ENCODE results near the gene SDK1. TPM values are rescaled to one million over a fixed set of nuclear protein-coding genes. Genes with fewer than 3 reads are reported as not detected.

SDK1 gene
- total and polyA plus RNA-seq, 2 experiments from 2014 or later, result not detected

- H3K4me3 ChIP-seq, result no peak overlapping the region
These were observed 670.3 kb downstream of the SDK1 start for GRCh38 chr7:3971323-3971722.

GRCh38 chr7:3973264-3973663 is 672.2 kb downstream of the SDK1 start:
- H3K27ac ChIP-seq, result no peak overlapping the region

More at GRCh38 chr7:3971323-3971722, 670.3 kb downstream of the SDK1 start:
- Histone ChIP-seq H3K79me2 (ENCODE audit: insufficient read depth) (no peaks in the 10 kb centered on the region), H3K9me2 (ENCODE audit: insufficient read depth) (no peaks in the 10 kb centered on the region), H4K20me1 (ENCODE audit: insufficient read depth) (no peaks in the 10 kb centered on the region), H3K27ac (no peak overlapping the region), H3K9ac (no peak overlapping the region), H3F3A (ENCODE audit: insufficient read depth) (no peaks in the 10 kb centered on the region), H2AFZ (no peak overlapping the region), H3K36me3 (ENCODE audit: low read depth) (no peaks in the 10 kb centered on the region), H3K4me2 (ENCODE audit: unreplicated experiment) (no peak overlapping the region), H3K27me3 (replicated peaks; ENCODE audit: insufficient read depth) (no peaks in the 10 kb centered on the region), H3K4me1 (ENCODE audit: insufficient read depth) (no peaks in the 10 kb centered on the region), H3K9me3 (ENCODE audit: low read depth) (no peaks in the 10 kb centered on the region)
- TF ChIP-seq EZH2phosphoT487 (IDR thresholded peaks at IDR 0.05; ENCODE audit: insufficient read depth, low read depth), result no peak
- no peak for TF ChIP-seq EZH2 (IDR thresholded peaks at IDR 0.05; ENCODE audit: insufficient read depth, poor library complexity, severe bottlenecking)
- WGBS, 2 experiments (ENCODE audit: low coverage in 1 of 2, low lambda C conversion rate in 2 of 2, missing lambda C conversion rate in 2 of 2), result 55 to 60% methylated on average over 13 of the region's 13 CpGs
- in situ Hi-C loops (cut with MboI), result no loop called here
- DNase-seq, result no peak

GRCh38 chr7:3974329-3974728 is 673.3 kb downstream of the SDK1 start:
- H3K27me3 ChIP-seq (replicated peaks; ENCODE audit: insufficient read depth), result no peaks in the 10 kb centered on the region
- no peaks in the 10 kb centered on the region for H3F3A ChIP-seq (ENCODE audit: insufficient read depth)
- in situ Hi-C loops (cut with MboI), result no loop called here
- H3K36me3 ChIP-seq (ENCODE audit: low read depth), result no peaks in the 10 kb centered on the region
- no peak overlapping the region for H3K4me3 ChIP-seq
- H3K4me1 ChIP-seq (ENCODE audit: insufficient read depth), result no peaks in the 10 kb centered on the region
- no peak for DNase-seq
- no peaks in the 10 kb centered on the region for H4K20me1 ChIP-seq (ENCODE audit: insufficient read depth)
- WGBS, 2 experiments (ENCODE audit: low coverage in 1 of 2, low lambda C conversion rate in 2 of 2, missing lambda C conversion rate in 2 of 2), result 67 to 72% methylated on average over 19 of the region's 19 CpGs
- H3K4me2 ChIP-seq (ENCODE audit: unreplicated experiment), result no peak overlapping the region
- no peaks in the 10 kb centered on the region for H3K9me3 ChIP-seq (ENCODE audit: low read depth)
- H3K9ac ChIP-seq, result no peak overlapping the region
- no peak for TF ChIP-seq EZH2phosphoT487 (IDR thresholded peaks at IDR 0.05; ENCODE audit: insufficient read depth, low read depth)
- no peak for TF ChIP-seq EZH2 (IDR thresholded peaks at IDR 0.05; ENCODE audit: insufficient read depth, poor library complexity, severe bottlenecking)
- no peaks in the 10 kb centered on the region for H3K79me2 ChIP-seq (ENCODE audit: insufficient read depth)
- H2AFZ ChIP-seq, result no peak overlapping the region
- H3K9me2 ChIP-seq (ENCODE audit: insufficient read depth), result no peaks in the 10 kb centered on the region
- H3K27ac ChIP-seq, result no peak overlapping the region

More at GRCh38 chr7:3973264-3973663, 672.2 kb downstream of the SDK1 start:
- H3K9me3 ChIP-seq (ENCODE audit: low read depth), result no peaks in the 10 kb centered on the region
- no peak overlapping the region for H3K4me2 ChIP-seq (ENCODE audit: unreplicated experiment)
- TF ChIP-seq EZH2phosphoT487 (IDR thresholded peaks at IDR 0.05; ENCODE audit: insufficient read depth, low read depth) (no peak), EZH2 (IDR thresholded peaks at IDR 0.05; ENCODE audit: insufficient read depth, poor library complexity, severe bottlenecking) (no peak)
- no peaks in the 10 kb centered on the region for H3K4me1 ChIP-seq (ENCODE audit: insufficient read depth)
- DNase-seq, result no peak
- no peaks in the 10 kb centered on the region for H4K20me1 ChIP-seq (ENCODE audit: insufficient read depth)
- in situ Hi-C loops (cut with MboI), result no loop called here
- no peaks in the 10 kb centered on the region for H3F3A ChIP-seq (ENCODE audit: insufficient read depth)
- H2AFZ ChIP-seq, result no peak overlapping the region
- H3K9ac ChIP-seq, result no peak overlapping the region
- no peak overlapping the region for H3K4me3 ChIP-seq
- H3K9me2 ChIP-seq (ENCODE audit: insufficient read depth), result no peaks in the 10 kb centered on the region
- H3K27me3 ChIP-seq (replicated peaks; ENCODE audit: insufficient read depth), result no peaks in the 10 kb centered on the region
- no peaks in the 10 kb centered on the region for H3K36me3 ChIP-seq (ENCODE audit: low read depth)
- WGBS, 2 experiments (ENCODE audit: low coverage in 1 of 2, low lambda C conversion rate in 2 of 2, missing lambda C conversion rate in 2 of 2), result 43 to 52% methylated on average over 3 of the region's 3 CpGs
- no peaks in the 10 kb centered on the region for H3K79me2 ChIP-seq (ENCODE audit: insufficient read depth)

GRCh38 chr7:3975371-3975770 is 674.3 kb downstream of the SDK1 start:
- Histone ChIP-seq H3F3A (ENCODE audit: insufficient read depth) (no peaks in the 10 kb centered on the region), H3K79me2 (ENCODE audit: insufficient read depth) (no peaks in the 10 kb centered on the region), H4K20me1 (ENCODE audit: insufficient read depth) (no peaks in the 10 kb centered on the region), H3K9me3 (ENCODE audit: low read depth) (no peaks in the 10 kb centered on the region), H3K9ac (no peak overlapping the region), H3K27ac (no peak overlapping the region), H3K4me3 (no peak overlapping the region), H3K36me3 (ENCODE audit: low read depth) (no peaks in the 10 kb centered on the region), H2AFZ (no peak overlapping the region), H3K27me3 (replicated peaks; ENCODE audit: insufficient read depth) (no peaks in the 10 kb centered on the region), H3K9me2 (ENCODE audit: insufficient read depth) (no peaks in the 10 kb centered on the region), H3K4me1 (ENCODE audit: insufficient read depth) (no peaks in the 10 kb centered on the region), H3K4me2 (ENCODE audit: unreplicated experiment) (no peak overlapping the region)
- TF ChIP-seq EZH2phosphoT487 (IDR thresholded peaks at IDR 0.05; ENCODE audit: insufficient read depth, low read depth) (no peak), EZH2 (IDR thresholded peaks at IDR 0.05; ENCODE audit: insufficient read depth, poor library complexity, severe bottlenecking) (no peak)
- 65 to 68% methylated on average over 6 of the region's 6 CpGs for WGBS, 2 experiments (ENCODE audit: low coverage in 1 of 2, low lambda C conversion rate in 2 of 2, missing lambda C conversion rate in 2 of 2)
- no peak for DNase-seq
- in situ Hi-C loops (cut with MboI), result no loop called here

GRCh38 chr7:3977391-3977790 is 676.3 kb downstream of the SDK1 start:
- Histone ChIP-seq H2AFZ (no peak overlapping the region), H3K9me2 (ENCODE audit: insufficient read depth) (no peaks in the 10 kb centered on the region), H3K4me3 (no peak overlapping the region), H3K79me2 (ENCODE audit: insufficient read depth) (no peaks in the 10 kb centered on the region), H3K9ac (no peak overlapping the region), H4K20me1 (ENCODE audit: insufficient read depth) (no peaks in the 10 kb centered on the region), H3K4me2 (ENCODE audit: unreplicated experiment) (no peak overlapping the region), H3K27ac (no peak overlapping the region), H3K4me1 (ENCODE audit: insufficient read depth) (no peaks in the 10 kb centered on the region), H3K36me3 (ENCODE audit: low read depth) (no peaks in the 10 kb centered on the region), H3K9me3 (ENCODE audit: low read depth) (no peaks in the 10 kb centered on the region), H3K27me3 (replicated peaks; ENCODE audit: insufficient read depth) (no peaks in the 10 kb centered on the region), H3F3A (ENCODE audit: insufficient read depth) (no peaks in the 10 kb centered on the region)
- 92% methylated on average over 12 of the region's 12 CpGs for WGBS, 2 experiments (ENCODE audit: low coverage in 1 of 2, low lambda C conversion rate in 2 of 2, missing lambda C conversion rate in 2 of 2)
- TF ChIP-seq EZH2 (IDR thresholded peaks at IDR 0.05; ENCODE audit: insufficient read depth, poor library complexity, severe bottlenecking), result no peak
- no peak for TF ChIP-seq EZH2phosphoT487 (IDR thresholded peaks at IDR 0.05; ENCODE audit: insufficient read depth, low read depth)
- no peak for DNase-seq
- in situ Hi-C loops (cut with MboI), result no loop called here

Measured in GM23248 (cell line).